ENCODE measurements around the gene DLGAP4. TPM values are rescaled to one million over a fixed set of nuclear protein-coding genes. Genes with fewer than 3 reads are reported as not detected.

Gene DLGAP4
- total RNA-seq, 2 donors from 2014 or later: 62.9 to 78.2 TPM

DNA sequence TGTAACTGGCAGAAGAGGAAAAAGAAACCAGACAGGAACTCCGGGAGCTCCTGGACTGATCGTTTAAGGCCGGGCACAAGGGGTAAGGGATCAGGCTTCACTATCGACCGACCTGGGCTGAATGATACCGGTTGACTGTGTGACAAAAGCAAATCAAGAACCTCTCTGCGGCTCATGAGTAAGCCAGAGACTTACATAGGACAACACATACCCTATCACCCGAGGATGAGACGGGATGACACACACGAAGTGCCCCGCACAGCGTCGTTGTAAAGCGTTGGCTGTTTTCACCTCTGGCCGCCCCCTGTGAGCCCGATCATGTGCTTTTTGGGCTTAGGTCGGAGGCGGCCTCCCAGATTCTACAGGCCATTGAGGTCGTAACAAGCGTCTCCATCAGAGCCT is 266.6 kb downstream of the DLGAP4 start:
- Histone ChIP-seq H3K9ac (ENCODE audit: extremely low read depth, low read length, poor library complexity, severe bottlenecking) (peak overlapping the region; percentile 67), H3K4me3 (ENCODE audit: low read length) (peak overlapping the region; percentile 78), H3K27ac (ENCODE audit: low read depth, low read length) (peak overlapping the region; percentile 34), H3K27me3 (ENCODE audit: control insufficient read depth, insufficient read depth, low read length, poor library complexity, severe bottlenecking) (no peaks in the 10 kb centered on the region), H3K9me3 (ENCODE audit: control insufficient read depth, low read length) (no peaks in the 10 kb centered on the region), H3K36me3 (ENCODE audit: control insufficient read depth, insufficient read depth, low read length) (peaks cover under 1% of the 10 kb centered on the region), H3K4me1 (ENCODE audit: control insufficient read depth, insufficient read depth, low read length) (peaks cover 8% of the 10 kb centered on the region)
- H3K36me3 Mint-ChIP-seq (ENCODE audit: low read depth): no peaks in the 10 kb centered on the region
- H3K27ac Mint-ChIP-seq: peak overlapping the region; percentile 97
- peak overlapping the region; percentile 82 for H3K4me3 Mint-ChIP-seq
- TF ChIP-seq, protein P1, sequence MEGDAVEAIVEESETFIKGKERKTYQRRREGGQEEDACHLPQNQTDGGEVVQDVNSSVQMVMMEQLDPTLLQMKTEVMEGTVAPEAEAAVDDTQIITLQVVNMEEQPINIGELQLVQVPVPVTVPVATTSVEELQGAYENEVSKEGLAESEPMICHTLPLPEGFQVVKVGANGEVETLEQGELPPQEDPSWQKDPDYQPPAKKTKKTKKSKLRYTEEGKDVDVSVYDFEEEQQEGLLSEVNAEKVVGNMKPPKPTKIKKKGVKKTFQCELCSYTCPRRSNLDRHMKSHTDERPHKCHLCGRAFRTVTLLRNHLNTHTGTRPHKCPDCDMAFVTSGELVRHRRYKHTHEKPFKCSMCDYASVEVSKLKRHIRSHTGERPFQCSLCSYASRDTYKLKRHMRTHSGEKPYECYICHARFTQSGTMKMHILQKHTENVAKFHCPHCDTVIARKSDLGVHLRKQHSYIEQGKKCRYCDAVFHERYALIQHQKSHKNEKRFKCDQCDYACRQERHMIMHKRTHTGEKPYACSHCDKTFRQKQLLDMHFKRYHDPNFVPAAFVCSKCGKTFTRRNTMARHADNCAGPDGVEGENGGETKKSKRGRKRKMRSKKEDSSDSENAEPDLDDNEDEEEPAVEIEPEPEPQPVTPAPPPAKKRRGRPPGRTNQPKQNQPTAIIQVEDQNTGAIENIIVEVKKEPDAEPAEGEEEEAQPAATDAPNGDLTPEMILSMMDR (conservative IDR thresholded peaks at IDR 0.05): no peak
- no peaks in the 10 kb centered on the region for H3K27me3 Mint-ChIP-seq (ENCODE audit: insufficient read depth)
- DNase-seq: no peak
- no peaks in the 10 kb centered on the region for H3K9me3 Mint-ChIP-seq
- WGBS, 2 experiments (ENCODE audit: insufficient coverage in 1 of 2, insufficient read length in 1 of 2): 8 to 10% methylated on average over 18 to 20 of the region's 20 CpGs
- H3K4me1 Mint-ChIP-seq: peaks cover 34% of the 10 kb centered on the region

DNA sequence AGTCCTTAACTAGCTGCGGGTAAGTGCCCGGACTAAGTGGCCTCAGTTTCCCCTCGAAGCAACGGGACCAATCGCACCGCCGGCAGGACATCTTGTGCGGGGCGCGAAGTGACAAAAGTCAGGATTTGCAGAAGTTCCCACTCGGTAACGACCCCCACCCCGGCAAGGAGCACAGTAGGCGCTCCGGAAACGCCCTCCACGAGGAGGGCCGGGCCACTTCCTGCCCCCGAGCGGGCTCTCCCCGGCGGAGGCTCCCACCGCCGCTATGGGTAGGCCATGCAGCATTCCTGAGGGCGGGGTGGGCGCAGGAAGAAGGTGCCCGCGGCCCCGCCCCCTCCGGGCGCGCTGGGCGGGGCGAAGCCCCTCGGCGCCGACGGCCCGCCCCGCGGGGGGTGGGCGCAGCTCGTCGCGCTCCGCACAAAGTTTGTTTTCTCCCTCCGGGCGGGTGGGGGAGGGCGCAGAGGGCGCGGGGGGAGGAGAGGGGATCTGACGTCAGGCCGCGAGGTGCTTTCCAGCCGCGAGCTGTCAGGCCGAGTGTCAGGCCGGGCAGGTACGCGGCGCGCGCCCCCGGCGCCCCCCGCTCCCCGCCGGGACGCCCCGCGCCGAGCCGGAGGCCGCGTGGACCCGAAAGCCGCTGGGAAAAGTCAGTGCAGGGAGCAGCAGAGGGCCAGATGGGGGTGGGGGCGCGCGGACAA is 267.1 kb downstream of the DLGAP4 start, which contains the start of gene TGIF2:
Gene TGIF2 (plus strand): TSS at position 495 of the 695 bp plus-strand sequence. CDS start 5,178 bp downstream, outside the sequence.
- peaks cover 8% of the 10 kb centered on the region for H3K4me1 ChIP-seq (ENCODE audit: control insufficient read depth, insufficient read depth, low read length)

DNA sequence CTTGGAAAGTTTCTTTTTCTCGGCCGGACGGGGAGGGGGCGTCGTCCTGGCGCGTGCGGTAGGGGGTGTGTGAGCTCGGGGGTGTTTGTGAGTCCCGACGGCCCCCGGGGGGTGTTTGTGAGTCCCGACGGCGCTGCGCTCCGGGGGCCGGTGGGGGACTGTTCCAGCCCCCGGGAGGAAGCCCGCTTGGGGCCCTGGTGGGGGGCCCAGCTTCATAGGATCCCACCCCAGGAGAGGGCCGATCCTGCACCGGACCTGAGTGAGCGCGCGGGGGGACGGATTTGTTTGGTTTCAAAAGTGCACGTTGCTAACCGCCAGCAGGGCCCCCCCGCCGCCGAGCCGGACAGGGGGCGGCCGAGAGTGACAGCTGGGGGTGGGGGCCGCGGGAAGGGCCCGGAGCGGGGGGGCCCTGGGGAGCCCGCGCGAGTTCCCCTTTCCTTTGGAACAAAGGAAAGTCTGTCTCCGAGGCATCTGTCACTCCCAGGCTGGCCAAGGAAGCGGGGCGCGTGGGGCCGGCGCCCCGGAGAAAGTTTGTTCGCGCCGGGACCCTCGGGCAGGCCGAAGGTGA is 267.7 kb downstream of the DLGAP4 start:
- H3K27me3 Mint-ChIP-seq (ENCODE audit: insufficient read depth): no peaks in the 10 kb centered on the region
- H3K36me3 ChIP-seq (ENCODE audit: control insufficient read depth, insufficient read depth, low read length): peaks cover 10% of the 10 kb centered on the region
- 0% methylated on average over 4 to 52 of the region's 53 CpGs for WGBS, 2 experiments (ENCODE audit: insufficient coverage in 1 of 2, insufficient read length in 1 of 2)
- H3K4me3 Mint-ChIP-seq: peak overlapping the region; percentile 82
- peak overlapping the region; percentile 86 for H3K9ac ChIP-seq (ENCODE audit: extremely low read depth, low read length, poor library complexity, severe bottlenecking)
- H3K9me3 ChIP-seq (ENCODE audit: control insufficient read depth, low read length): no peaks in the 10 kb centered on the region
- peaks cover 34% of the 10 kb centered on the region for H3K4me1 Mint-ChIP-seq
- no peak overlapping the region for H3K27ac Mint-ChIP-seq
- TF ChIP-seq, protein P1 (conservative IDR thresholded peaks at IDR 0.05): peak; percentile 10
- H3K4me3 ChIP-seq (ENCODE audit: low read length): peak overlapping the region; percentile 90
- no peak for DNase-seq
- peak overlapping the region; percentile 86 for H3K27ac ChIP-seq (ENCODE audit: low read depth, low read length)
- H3K27me3 ChIP-seq (ENCODE audit: control insufficient read depth, insufficient read depth, low read length, poor library complexity, severe bottlenecking): no peaks in the 10 kb centered on the region
- H3K9me3 Mint-ChIP-seq: no peaks in the 10 kb centered on the region
- H3K36me3 Mint-ChIP-seq (ENCODE audit: low read depth): peaks cover 4% of the 10 kb centered on the region
- peaks cover 8% of the 10 kb centered on the region for H3K4me1 ChIP-seq (ENCODE audit: control insufficient read depth, insufficient read depth, low read length)

More for the DNA sequence above, 267.1 kb downstream of the DLGAP4 start, which contains the start of gene TGIF2:
- no peaks in the 10 kb centered on the region for H3K9me3 ChIP-seq (ENCODE audit: control insufficient read depth, low read length)
- Mint-ChIP-seq H3K4me3 (peak within 1 kb of the TSS; percentile 82), H3K36me3 (ENCODE audit: low read depth) (no peaks in the 10 kb centered on the region), H3K9me3 (no peaks in the 10 kb centered on the region), H3K4me1 (peaks cover 34% of the 10 kb centered on the region), H3K27me3 (ENCODE audit: insufficient read depth) (no peaks in the 10 kb centered on the region), H3K27ac (peak within 1 kb of the TSS; percentile 97)
- H3K9ac ChIP-seq (ENCODE audit: extremely low read depth, low read length, poor library complexity, severe bottlenecking): peak within 1 kb of the TSS; percentile 86
- no peaks in the 10 kb centered on the region for H3K27me3 ChIP-seq (ENCODE audit: control insufficient read depth, insufficient read depth, low read length, poor library complexity, severe bottlenecking)
- DNase-seq: peak; percentile 98
- H3K27ac ChIP-seq (ENCODE audit: low read depth, low read length): peak within 1 kb of the TSS; percentile 86
- WGBS, 2 experiments (ENCODE audit: insufficient coverage in 1 of 2, insufficient read length in 1 of 2): 0 to 2% methylated on average over 19 to 72 of the region's 80 CpGs
- H3K4me3 ChIP-seq (ENCODE audit: low read length): peak within 1 kb of the TSS; percentile 90
- H3K36me3 ChIP-seq (ENCODE audit: control insufficient read depth, insufficient read depth, low read length): peaks cover 5% of the 10 kb centered on the region
- TF ChIP-seq, protein P1 (conservative IDR thresholded peaks at IDR 0.05): no peak

Data from endodermal cell (in vitro differentiated cells).